A673 (cell line): ENCODE measurements around the gene KIAA1614.

Experiments
- CTCF ChIP-seq: fragments of 300-800, 200-600 bp; sonication (generic); conservative IDR thresholded peaks from 2 replicates; pipeline ENCODE4 v1.5.1; 2017; ENCODE audit warnings: low read depth, mild to moderate bottlenecking, antibody characterized with exemption, low read length, moderate library complexity, mixed read lengths
- EZH2 ChIP-seq: fragments of 200-600 bp; sonication (generic); IDR thresholded peaks from 2 replicates; pipeline ENCODE4 v1.6.1; 2017; ENCODE audit warnings: borderline replicate concordance, low read depth, mild to moderate bottlenecking, mixed read lengths, antibody characterized with exemption, low read length; ENCODE audit not compliant: poor library complexity, severe bottlenecking

GRCh38 chr1:180973369-180973768 is 60.7 kb downstream of the KIAA1614 start:
- no peak for TF ChIP-seq CTCF
- TF ChIP-seq EZH2: no peak
